Measurements from ENCODE around the gene ADRB1.

Gene ADRB1

DNA sequence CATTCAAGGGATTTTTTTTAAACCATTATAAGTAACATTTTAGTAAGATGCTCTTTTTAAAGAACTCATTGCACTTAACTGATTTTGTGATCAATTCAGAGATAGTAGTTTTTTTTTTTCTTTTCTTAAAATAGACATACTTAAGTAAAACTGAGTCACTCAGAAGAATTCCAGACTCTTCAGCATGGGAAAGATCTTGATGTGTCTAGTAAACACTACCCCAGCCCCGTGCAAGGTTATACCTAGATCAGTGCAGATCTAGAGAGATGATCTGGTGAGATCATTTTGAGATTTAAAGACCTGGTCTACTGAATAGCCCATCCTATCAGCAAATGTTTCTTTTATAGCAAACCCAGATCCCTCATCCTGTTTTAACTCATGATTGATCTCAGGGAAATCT is 8.6 kb downstream of the ADRB1 start:
- no peaks in the 10 kb centered on the region for H3K9me3 Mint-ChIP-seq
- no peak overlapping the region for H3K4me3 Mint-ChIP-seq
- H3K36me3 Mint-ChIP-seq (ENCODE audit: insufficient read depth) = no peaks in the 10 kb centered on the region
- no peaks in the 10 kb centered on the region for H3K4me1 Mint-ChIP-seq (ENCODE audit: low read depth in 2 of 2)
- peaks cover 28 to 59% of the 10 kb centered on the region in 2 donors for H3K27me3 Mint-ChIP-seq
- H3K27ac Mint-ChIP-seq = no peak overlapping the region
- DNase-seq (no peak), ATAC-seq (replicated peaks) (no peak)

DNA sequence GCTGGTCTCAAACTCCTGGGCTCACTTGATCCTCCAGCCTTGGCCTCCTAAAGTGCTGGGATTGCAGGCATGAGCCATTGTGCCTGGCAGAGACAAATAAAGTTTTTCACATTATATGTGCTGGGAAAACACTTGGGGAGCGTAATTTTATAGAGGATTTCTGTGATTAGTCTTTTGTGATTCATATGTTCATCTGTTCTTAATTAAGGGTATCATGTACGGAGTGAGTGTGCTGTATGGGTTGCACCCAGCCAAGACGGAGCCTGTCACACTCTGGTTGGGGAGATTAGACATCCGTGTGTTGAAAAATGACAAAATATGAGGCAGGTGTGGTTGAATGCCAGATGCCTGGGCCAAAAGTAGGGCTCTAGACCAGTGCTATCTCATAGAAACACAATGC is 10.3 kb downstream of the ADRB1 start:
- Mint-ChIP-seq H3K4me3 (no peak overlapping the region), H3K4me1 (ENCODE audit: low read depth in 2 of 2) (no peaks in the 10 kb centered on the region), H3K27ac (no peak overlapping the region), H3K36me3 (ENCODE audit: insufficient read depth) (no peaks in the 10 kb centered on the region), H3K9me3 (no peaks in the 10 kb centered on the region), H3K27me3 (peaks cover 20 to 48% of the 10 kb centered on the region in 2 donors)
- no peak for ATAC-seq (replicated peaks)
- DNase-seq = no peak

DNA sequence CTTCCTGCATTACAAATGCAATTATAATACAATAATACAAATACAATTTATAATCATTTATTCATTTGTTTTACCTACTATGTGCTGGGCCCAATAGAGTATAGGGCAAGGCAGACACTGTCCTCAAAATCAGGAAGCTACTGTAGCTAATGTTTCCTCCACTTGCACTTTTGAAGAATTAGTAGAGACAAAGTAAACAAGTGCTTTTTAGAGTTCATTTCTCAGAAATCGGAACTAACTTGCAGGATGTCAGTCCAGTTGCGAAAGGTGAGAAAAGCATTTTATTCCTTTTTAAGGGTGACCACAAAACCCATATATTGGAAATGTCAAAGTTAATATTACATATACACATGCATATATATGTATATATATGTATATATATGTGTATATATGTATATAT is 14.2 kb downstream of the ADRB1 start:
- no peak overlapping the region for H3K4me3 Mint-ChIP-seq
- no peaks in the 10 kb centered on the region for H3K4me1 Mint-ChIP-seq (ENCODE audit: low read depth in 2 of 2)
- DNase-seq (no peak), ATAC-seq (replicated peaks) (no peak)
- no peaks in the 10 kb centered on the region for H3K36me3 Mint-ChIP-seq (ENCODE audit: insufficient read depth)
- H3K27ac Mint-ChIP-seq = no peak overlapping the region
- H3K9me3 Mint-ChIP-seq = no peaks in the 10 kb centered on the region
- peaks cover 0 to 24% of the 10 kb centered on the region in 2 donors for H3K27me3 Mint-ChIP-seq

DNA sequence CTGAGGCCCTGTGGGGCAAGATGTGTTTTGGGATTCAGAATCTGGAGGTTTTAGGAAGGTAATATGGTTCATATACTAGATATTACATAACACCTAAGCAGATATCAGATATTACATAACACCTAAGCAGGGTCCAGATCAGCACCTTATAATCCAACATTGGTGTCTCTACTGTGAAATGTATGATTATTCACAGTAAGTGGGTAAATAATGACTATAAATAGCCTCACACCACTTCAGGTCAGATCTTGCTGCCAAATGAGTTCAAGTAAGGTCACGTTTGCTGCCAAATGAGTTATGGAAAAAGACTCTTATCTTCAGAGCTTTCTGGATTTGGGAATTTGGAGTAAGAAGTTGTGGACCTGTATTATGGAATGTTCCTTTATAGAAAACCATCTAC is 14.6 kb downstream of the ADRB1 start:
- no peaks in the 10 kb centered on the region for H3K36me3 Mint-ChIP-seq (ENCODE audit: insufficient read depth)
- no peak overlapping the region for H3K4me3 Mint-ChIP-seq
- H3K4me1 Mint-ChIP-seq (ENCODE audit: low read depth in 2 of 2) = no peaks in the 10 kb centered on the region
- ATAC-seq (replicated peaks) = no peak
- no peak overlapping the region for H3K27ac Mint-ChIP-seq
- H3K9me3 Mint-ChIP-seq = no peaks in the 10 kb centered on the region
- peaks cover under 1 to 24% of the 10 kb centered on the region in 2 donors for H3K27me3 Mint-ChIP-seq
- DNase-seq = no peak

DNA sequence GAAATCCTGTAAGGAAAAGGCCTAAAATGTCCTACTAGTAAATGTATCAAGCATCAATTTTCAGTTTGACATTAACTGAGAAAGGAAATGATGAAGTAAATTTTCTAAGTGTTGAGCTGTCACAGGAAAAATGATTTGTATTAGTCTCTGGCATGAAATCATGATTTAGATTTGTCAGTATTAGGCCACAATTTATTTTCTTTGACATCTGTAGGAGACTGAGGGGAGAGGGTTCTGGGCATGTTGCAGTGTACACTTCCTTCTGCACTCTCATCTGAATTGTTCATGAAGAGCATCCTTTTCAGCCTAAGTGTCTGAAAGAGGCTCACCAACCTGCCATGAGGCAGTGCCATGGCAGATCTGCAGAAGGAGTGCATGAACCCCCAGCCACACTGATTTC is 15.9 kb downstream of the ADRB1 start:
- Mint-ChIP-seq H3K27me3 (peaks cover 6 to 18% of the 10 kb centered on the region in 2 donors), H3K36me3 (ENCODE audit: insufficient read depth) (no peaks in the 10 kb centered on the region), H3K27ac (no peak overlapping the region), H3K9me3 (no peaks in the 10 kb centered on the region), H3K4me3 (no peak overlapping the region), H3K4me1 (ENCODE audit: low read depth in 2 of 2) (no peaks in the 10 kb centered on the region)
- DNase-seq = no peak
- ATAC-seq (replicated peaks) = no peak

DNA sequence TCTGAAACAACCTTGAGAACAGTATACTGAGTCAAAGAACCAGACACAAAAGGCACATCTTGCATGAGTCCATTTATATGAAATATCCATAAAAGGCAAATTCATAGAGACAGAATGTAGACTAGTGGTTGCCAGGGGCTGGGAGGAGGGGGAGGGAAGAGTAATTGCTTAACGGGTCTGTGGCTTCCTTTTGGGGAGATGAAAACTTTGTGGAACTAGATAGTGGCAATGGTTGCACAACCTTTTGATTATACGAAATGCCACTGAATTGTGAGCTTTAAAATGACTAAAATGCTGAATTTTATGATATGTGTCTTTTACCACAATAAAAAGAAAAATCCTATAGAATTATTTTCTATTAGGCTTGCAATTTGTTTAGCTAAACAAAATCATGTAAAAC is 16.8 kb downstream of the ADRB1 start:
- H3K36me3 Mint-ChIP-seq (ENCODE audit: insufficient read depth) = no peaks in the 10 kb centered on the region
- no peak overlapping the region for H3K4me3 Mint-ChIP-seq
- DNase-seq (no peak), ATAC-seq (replicated peaks) (no peak)
- no peak overlapping the region for H3K27ac Mint-ChIP-seq
- H3K9me3 Mint-ChIP-seq = no peaks in the 10 kb centered on the region
- peaks cover 6 to 15% of the 10 kb centered on the region in 2 donors for H3K27me3 Mint-ChIP-seq
- no peaks in the 10 kb centered on the region for H3K4me1 Mint-ChIP-seq (ENCODE audit: low read depth in 2 of 2)

DNA sequence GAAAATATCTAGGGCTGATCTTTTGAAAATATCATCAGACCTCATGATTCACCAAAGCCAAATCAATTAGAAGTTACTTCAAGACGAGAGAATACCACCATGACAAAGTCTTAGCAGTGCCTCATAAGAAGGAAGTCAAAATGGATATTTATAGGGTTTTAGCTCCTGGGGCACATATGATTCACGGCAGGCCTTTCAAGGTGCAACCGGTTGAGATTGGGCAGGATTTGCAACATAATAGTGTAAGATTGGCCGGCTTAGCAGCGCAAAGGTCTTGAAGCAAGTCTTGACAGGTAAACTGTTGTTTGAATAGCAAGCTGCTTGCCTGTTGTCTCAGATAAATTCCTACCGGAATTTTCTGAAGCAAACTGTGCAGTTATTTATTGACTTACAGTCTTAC is 17.5 kb downstream of the ADRB1 start:
- no peaks in the 10 kb centered on the region for H3K4me1 Mint-ChIP-seq (ENCODE audit: low read depth in 2 of 2)
- H3K36me3 Mint-ChIP-seq (ENCODE audit: insufficient read depth) = no peaks in the 10 kb centered on the region
- no peak overlapping the region for H3K27ac Mint-ChIP-seq
- DNase-seq (no peak), ATAC-seq (replicated peaks) (no peak)
- no peaks in the 10 kb centered on the region for H3K9me3 Mint-ChIP-seq
- no peak overlapping the region for H3K4me3 Mint-ChIP-seq
- H3K27me3 Mint-ChIP-seq = peaks cover 6 to 15% of the 10 kb centered on the region in 2 donors

DNA sequence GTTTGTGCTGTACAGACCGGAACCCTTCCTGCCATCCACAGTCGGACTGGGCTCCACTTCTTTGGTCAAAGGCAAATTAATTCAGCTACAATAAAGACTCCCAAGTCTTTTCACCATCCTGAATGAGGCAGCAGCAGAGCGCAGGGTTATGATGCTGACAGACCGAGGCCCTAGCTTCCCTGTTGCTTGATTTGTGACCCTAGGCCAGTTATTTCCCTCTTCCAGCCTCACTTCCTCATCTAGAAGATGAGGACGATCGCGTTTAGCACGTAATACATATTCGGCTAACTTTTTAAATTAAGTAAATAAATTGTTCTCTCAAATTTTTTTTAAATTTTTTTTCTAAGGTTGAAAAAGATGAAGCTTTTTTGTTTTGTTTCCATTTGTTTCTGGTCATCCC is 18.1 kb downstream of the ADRB1 start:
- H3K36me3 Mint-ChIP-seq (ENCODE audit: insufficient read depth) = no peaks in the 10 kb centered on the region
- no peaks in the 10 kb centered on the region for H3K9me3 Mint-ChIP-seq
- H3K27ac Mint-ChIP-seq = no peak overlapping the region
- no peaks in the 10 kb centered on the region for H3K4me1 Mint-ChIP-seq (ENCODE audit: low read depth in 2 of 2)
- DNase-seq (no peak), ATAC-seq (replicated peaks) (no peak)
- peaks cover 6 to 15% of the 10 kb centered on the region in 2 donors for H3K27me3 Mint-ChIP-seq
- no peak overlapping the region for H3K4me3 Mint-ChIP-seq

DNA sequence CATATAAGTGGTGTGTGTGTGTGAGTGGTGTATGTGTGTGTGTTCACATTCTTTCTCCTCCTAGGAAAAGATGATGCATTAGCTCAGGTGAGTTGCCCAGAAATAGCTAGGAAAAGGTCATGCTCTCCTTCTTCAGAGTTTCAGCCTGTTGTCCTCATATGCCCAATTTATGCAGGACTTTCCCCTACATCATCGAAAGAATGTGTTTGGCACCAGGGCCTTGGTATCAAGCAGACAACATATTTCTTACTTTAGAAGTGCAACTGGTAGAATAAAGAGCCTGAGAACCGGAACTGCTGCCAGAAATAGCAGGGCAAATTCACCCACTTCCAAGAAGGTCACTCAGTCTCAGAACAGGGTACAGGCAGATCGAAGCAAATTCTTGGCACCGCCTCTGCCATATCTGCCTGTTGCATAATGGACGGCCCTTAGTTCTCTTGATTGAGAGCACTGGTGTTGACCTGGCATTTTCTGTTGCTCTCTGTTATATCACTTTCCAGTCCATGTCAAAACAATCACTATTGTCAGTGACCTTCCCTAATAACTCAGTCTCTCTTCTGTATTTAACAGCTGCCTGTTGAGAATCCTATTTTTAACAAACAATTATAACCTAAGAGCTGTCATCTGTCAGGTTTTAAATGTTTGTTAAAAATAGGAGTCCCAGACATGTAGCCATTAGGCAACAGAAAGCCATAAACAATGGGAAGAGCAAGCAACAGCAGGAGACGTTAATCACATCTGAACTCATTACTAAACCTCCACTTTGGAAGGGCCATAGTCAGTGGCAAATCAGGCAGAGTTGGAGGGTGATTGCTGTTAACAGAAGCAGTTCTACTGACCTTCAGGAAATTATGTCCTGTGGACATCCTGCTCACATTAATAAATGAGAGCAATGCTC is 20.7 kb downstream of the ADRB1 start:
- H3K27me3 Mint-ChIP-seq = peaks cover 6 to 15% of the 10 kb centered on the region in 2 donors
- ATAC-seq (replicated peaks) (no peak), DNase-seq (no peak)
- no peaks in the 10 kb centered on the region for H3K9me3 Mint-ChIP-seq
- H3K4me3 Mint-ChIP-seq = no peak overlapping the region
- H3K27ac Mint-ChIP-seq = no peak overlapping the region
- H3K4me1 Mint-ChIP-seq (ENCODE audit: low read depth in 2 of 2) = peaks cover 5% of the 10 kb centered on the region in 2 donors
- peaks cover 2% of the 10 kb centered on the region for H3K36me3 Mint-ChIP-seq (ENCODE audit: insufficient read depth)

DNA sequence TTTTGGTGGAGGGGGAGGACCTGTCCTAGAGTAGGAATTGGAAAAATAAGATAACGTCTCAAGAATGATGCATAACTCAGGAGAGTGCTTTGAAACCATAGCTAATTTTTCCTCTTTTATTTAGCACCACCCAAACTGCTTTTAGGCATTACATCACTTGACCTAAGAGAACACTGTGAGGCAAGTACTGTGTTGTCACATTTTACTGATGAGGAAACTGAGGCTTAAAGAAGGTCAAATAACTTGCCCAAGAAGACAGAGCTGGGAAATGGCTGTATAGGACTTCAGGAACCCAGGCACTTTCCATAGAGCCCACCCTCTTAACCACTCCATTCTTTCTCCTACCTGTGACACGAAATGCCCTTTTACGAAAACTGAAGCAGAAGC is 21.4 kb downstream of the ADRB1 start:
- H3K27me3 Mint-ChIP-seq = peaks cover 6 to 15% of the 10 kb centered on the region in 2 donors
- H3K4me3 Mint-ChIP-seq = no peak overlapping the region
- DNase-seq = no peak
- no peak overlapping the region for H3K27ac Mint-ChIP-seq
- no peak for ATAC-seq (replicated peaks)
- H3K4me1 Mint-ChIP-seq (ENCODE audit: low read depth in 2 of 2) = peaks cover 5% of the 10 kb centered on the region in 2 donors
- H3K9me3 Mint-ChIP-seq = no peaks in the 10 kb centered on the region
- H3K36me3 Mint-ChIP-seq (ENCODE audit: insufficient read depth) = peaks cover 2% of the 10 kb centered on the region

DNA sequence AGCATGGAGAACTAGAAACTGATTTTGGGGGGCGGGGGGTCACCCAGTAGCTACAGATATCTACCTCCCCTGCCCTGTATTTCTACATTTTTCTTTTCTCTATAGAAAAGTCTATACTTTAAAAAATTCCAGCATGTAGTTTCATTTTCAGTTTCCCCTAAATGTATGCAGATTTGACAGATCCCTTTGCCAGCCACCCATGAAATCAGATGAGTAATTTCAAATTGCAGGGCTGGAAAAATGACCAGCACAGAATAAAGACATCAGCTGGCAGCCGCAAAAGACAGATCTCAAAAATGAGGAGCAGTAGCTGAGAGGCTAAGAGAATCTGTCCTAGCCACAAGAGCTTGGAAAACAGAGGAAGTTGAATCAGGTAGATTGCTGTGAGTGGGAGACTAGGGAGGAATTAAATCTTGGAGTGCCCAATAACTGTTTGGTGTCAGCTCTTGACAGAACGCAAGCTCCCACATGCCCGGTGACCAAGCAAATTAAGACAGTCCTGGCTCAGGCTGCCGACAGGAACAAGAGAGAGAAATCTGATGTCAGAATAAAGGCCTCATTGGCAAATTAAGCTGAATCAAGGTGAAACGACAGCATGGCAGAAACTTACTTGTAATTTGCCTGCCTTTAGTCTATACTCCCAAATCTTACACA is 24.5 kb downstream of the ADRB1 start:
- peak overlapping the region; percentile 70 to 76 for H3K27ac Mint-ChIP-seq
- peaks cover 6 to 8% of the 10 kb centered on the region in 2 donors for H3K27me3 Mint-ChIP-seq
- ATAC-seq (replicated peaks) = no peak
- H3K36me3 Mint-ChIP-seq (ENCODE audit: insufficient read depth) = peaks cover 2% of the 10 kb centered on the region
- peak overlapping the region in 1 of 2 donors; percentile 33 for H3K4me3 Mint-ChIP-seq
- no peaks in the 10 kb centered on the region for H3K9me3 Mint-ChIP-seq
- H3K4me1 Mint-ChIP-seq (ENCODE audit: low read depth in 2 of 2) = peaks cover 5% of the 10 kb centered on the region in 2 donors
- DNase-seq = no peak

DNA sequence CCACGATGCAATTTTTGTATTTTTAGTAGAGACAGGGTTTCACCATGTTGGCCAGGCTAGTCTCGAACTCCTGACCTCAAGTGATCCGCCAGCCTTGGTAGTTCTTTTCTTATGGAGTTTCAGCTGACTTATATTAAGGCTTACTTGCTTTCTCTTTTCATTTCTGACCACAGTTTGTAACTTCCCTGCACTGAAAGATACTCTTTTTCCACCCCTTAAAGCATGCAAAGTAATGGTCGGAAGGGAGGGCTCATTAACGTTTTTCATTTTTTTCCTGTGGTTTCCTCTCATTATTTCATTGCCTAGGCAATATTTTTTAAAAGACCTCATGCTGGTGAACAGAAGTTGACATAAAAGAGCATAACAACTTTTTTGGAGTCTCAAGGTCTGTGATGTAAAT is 27.0 kb downstream of the ADRB1 start:
- no peak overlapping the region for H3K4me3 Mint-ChIP-seq
- peaks cover 2% of the 10 kb centered on the region for H3K36me3 Mint-ChIP-seq (ENCODE audit: insufficient read depth)
- ATAC-seq (replicated peaks) = no peak
- H3K9me3 Mint-ChIP-seq = no peaks in the 10 kb centered on the region
- no peak for DNase-seq
- H3K27me3 Mint-ChIP-seq = no peaks in the 10 kb centered on the region
- H3K4me1 Mint-ChIP-seq (ENCODE audit: low read depth in 2 of 2) = peaks cover 10 to 12% of the 10 kb centered on the region in 2 donors
- H3K27ac Mint-ChIP-seq = peak overlapping the region; percentile 59 to 60

DNA sequence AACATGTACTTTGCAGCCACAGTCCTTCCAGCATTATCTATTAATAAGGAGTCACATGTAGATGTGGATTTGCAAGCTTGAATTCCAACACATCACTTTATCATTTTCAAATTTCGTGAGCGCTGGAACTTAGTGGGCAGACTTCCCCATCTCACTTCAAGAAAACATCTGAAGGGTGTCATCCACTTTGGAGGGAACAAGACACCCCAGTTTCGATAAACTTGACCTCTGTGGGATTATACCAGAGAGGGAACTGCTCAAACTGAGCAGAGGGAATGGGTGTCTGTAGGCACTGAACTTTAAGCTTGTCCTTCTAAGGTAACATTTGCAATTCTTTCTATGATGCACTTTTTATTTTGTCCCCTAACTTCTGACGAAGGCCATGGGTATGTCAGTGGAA is 27.5 kb downstream of the ADRB1 start:
- ATAC-seq (replicated peaks) = no peak
- Mint-ChIP-seq H3K36me3 (ENCODE audit: insufficient read depth) (peaks cover 2% of the 10 kb centered on the region), H3K4me1 (ENCODE audit: low read depth in 2 of 2) (peaks cover 10 to 12% of the 10 kb centered on the region in 2 donors), H3K27me3 (no peaks in the 10 kb centered on the region), H3K9me3 (no peaks in the 10 kb centered on the region), H3K27ac (no peak overlapping the region), H3K4me3 (no peak overlapping the region)
- no peak for DNase-seq
